ENCODE measurements around the gene DHRSX. TPM values are rescaled to one million over a fixed set of nuclear protein-coding genes. Genes with fewer than 3 reads are reported as not detected.

DHRSX gene
- total RNA-seq, 2 donors from 2014 or later = 24.2 to 37.1 TPM

GRCh38 chrX:2451501-2452316 lies 49.1 kb downstream of the DHRSX start:
- 55% methylated on average over 25 of the region's 25 CpGs for WGBS
- Histone ChIP-seq H3K4me1 (replicated peaks) (no peaks in the 10 kb centered on the region), H3K9me3 (no peaks in the 10 kb centered on the region), H3K36me3 (no peaks in the 10 kb centered on the region), H3K27me3 (replicated peaks; ENCODE audit: insufficient read depth) (no peaks in the 10 kb centered on the region), H3K4me3 (no peak overlapping the region), H3K27ac (no peak overlapping the region)
- DNase-seq (ENCODE audit: low spot score) = no peak
- intact Hi-C loops (cut with DNase I) = no loop called here
- TF ChIP-seq POLR2AphosphoS5 (IDR thresholded peaks at IDR 0.05) (no peak), CTCF (IDR thresholded peaks at IDR 0.05) (no peak), POLR2A (IDR thresholded peaks at IDR 0.05) (no peak)

GRCh38 chrX:2450681-2451080 lies 50.1 kb downstream of the DHRSX start:
- no peaks in the 10 kb centered on the region for H3K4me1 ChIP-seq (replicated peaks)
- DNase-seq (ENCODE audit: low spot score) = no peak
- no peaks in the 10 kb centered on the region for H3K36me3 ChIP-seq
- H3K27ac ChIP-seq = no peak overlapping the region
- no peaks in the 10 kb centered on the region for H3K9me3 ChIP-seq
- 79% methylated on average over 5 of the region's 5 CpGs for WGBS
- intact Hi-C loops (cut with DNase I) = no loop called here
- no peaks in the 10 kb centered on the region for H3K27me3 ChIP-seq (replicated peaks; ENCODE audit: insufficient read depth)
- no peak overlapping the region for H3K4me3 ChIP-seq
- TF ChIP-seq CTCF (IDR thresholded peaks at IDR 0.05) = no peak
- no peak for TF ChIP-seq POLR2A (IDR thresholded peaks at IDR 0.05)
- TF ChIP-seq POLR2AphosphoS5 (IDR thresholded peaks at IDR 0.05) = no peak

GRCh38 chrX:2449135-2449886 lies 51.5 kb downstream of the DHRSX start:
- no peak overlapping the region for H3K27ac ChIP-seq
- H3K4me3 ChIP-seq = no peak overlapping the region
- intact Hi-C loops (cut with DNase I) = no loop called here
- 96% methylated on average over 13 of the region's 13 CpGs for WGBS
- H3K36me3 ChIP-seq = no peaks in the 10 kb centered on the region
- H3K27me3 ChIP-seq (replicated peaks; ENCODE audit: insufficient read depth) = no peaks in the 10 kb centered on the region
- no peaks in the 10 kb centered on the region for H3K4me1 ChIP-seq (replicated peaks)
- no peak for DNase-seq (ENCODE audit: low spot score)
- no peaks in the 10 kb centered on the region for H3K9me3 ChIP-seq
- no peak for TF ChIP-seq POLR2A (IDR thresholded peaks at IDR 0.05)

- no peaks in the 10 kb centered on the region for H3K4me1 ChIP-seq (replicated peaks)
- TF ChIP-seq POLR2AphosphoS5 (IDR thresholded peaks at IDR 0.05) (no peak), POLR2A (IDR thresholded peaks at IDR 0.05) (no peak), CTCF (IDR thresholded peaks at IDR 0.05) (no peak)
Observed at GRCh38 chrX:2447484-2447883, 53.3 kb downstream of the DHRSX start.

GRCh38 chrX:2446815-2447214 lies 54.0 kb downstream of the DHRSX start:
- no peak for DNase-seq (ENCODE audit: low spot score)
- no peak overlapping the region for H3K4me3 ChIP-seq
- no peaks in the 10 kb centered on the region for H3K4me1 ChIP-seq (replicated peaks)
- H3K9me3 ChIP-seq = no peaks in the 10 kb centered on the region
- intact Hi-C loops (cut with DNase I) = no loop called here
- H3K27ac ChIP-seq = no peak overlapping the region
- H3K27me3 ChIP-seq (replicated peaks; ENCODE audit: insufficient read depth) = no peaks in the 10 kb centered on the region
- no peaks in the 10 kb centered on the region for H3K36me3 ChIP-seq
- TF ChIP-seq CTCF (IDR thresholded peaks at IDR 0.05) (no peak), POLR2A (IDR thresholded peaks at IDR 0.05) (no peak), POLR2AphosphoS5 (IDR thresholded peaks at IDR 0.05) (no peak)
- 95% methylated on average over 14 of the region's 14 CpGs for WGBS

More at GRCh38 chrX:2447484-2447883, 53.3 kb downstream of the DHRSX start:
- WGBS = 73% methylated on average over 2 of the region's 2 CpGs
- intact Hi-C loops (cut with DNase I) = no loop called here
- H3K27me3 ChIP-seq (replicated peaks; ENCODE audit: insufficient read depth) = no peaks in the 10 kb centered on the region
- no peaks in the 10 kb centered on the region for H3K36me3 ChIP-seq
- no peak overlapping the region for H3K4me3 ChIP-seq
- H3K27ac ChIP-seq = no peak overlapping the region
- H3K9me3 ChIP-seq = no peaks in the 10 kb centered on the region
- DNase-seq (ENCODE audit: low spot score) = no peak

All from prostate gland (tissue), 2 donors.